ENCODE data around the gene BRWD1. TPM values are rescaled to one million over a fixed set of nuclear protein-coding genes. Genes with fewer than 3 reads are reported as not detected.
"Not testable (repeated sequence)": the region's sequence is repeated elsewhere in the genome, so short reads cannot be mapped to it uniquely, and the experiment has no call there.

BRWD1 gene
- total and polyA plus RNA-seq, 7 donors, result 8.3 to 92.5 (median 53.5) TPM

- Histone ChIP-seq H3K27me3 (no peaks in the 10 kb centered on the region), H3K36me3 (peaks cover 3 to 92% (median 15%) of the 10 kb centered on the region in 4 donors), H3K4me1 (no peaks in the 10 kb centered on the region), H3K9me3 (no peaks in the 10 kb centered on the region), H3K27ac (no peak overlapping the region), H3K4me3 (no peak overlapping the region)
- TF ChIP-seq CTCF (IDR thresholded peaks at IDR 0.05) (no peak), POLR2AphosphoS5 (IDR thresholded peaks at IDR 0.05) (no peak), EP300 (IDR thresholded peaks at IDR 0.05) (no peak), POLR2A (IDR thresholded peaks at IDR 0.05) (no peak)
- intact Hi-C loops (cut with DNase I), result no loop called here
- 73 to 90% methylated on average over 3 of the region's 3 CpGs for WGBS, 2 donors
- DNase-seq, result no peak
Observed at GRCh38 chr21:39221997-39222486, 91.4 kb downstream of the BRWD1 start.

GRCh38 chr21:39221282-39221996 lies 92.0 kb downstream of the BRWD1 start:
- Histone ChIP-seq H3K27ac (no peak overlapping the region), H3K27me3 (no peaks in the 10 kb centered on the region), H3K9me3 (no peaks in the 10 kb centered on the region), H3K36me3 (peaks cover 3 to 86% (median 12%) of the 10 kb centered on the region in 4 donors), H3K4me3 (no peak overlapping the region), H3K4me1 (no peaks in the 10 kb centered on the region)
- no peak for DNase-seq
- intact Hi-C loops (cut with DNase I), result no loop called here
- WGBS, 2 donors, result 94 to 95% methylated on average over 7 of the region's 7 CpGs
- TF ChIP-seq CTCF (IDR thresholded peaks at IDR 0.05), result no peak
- TF ChIP-seq EP300 (IDR thresholded peaks at IDR 0.05), result no peak
- no peak for TF ChIP-seq POLR2A (IDR thresholded peaks at IDR 0.05)
- TF ChIP-seq POLR2AphosphoS5 (IDR thresholded peaks at IDR 0.05), result no peak

- intact Hi-C loops (cut with DNase I); H3K27me3 ChIP-seq; H3K4me3 ChIP-seq; H3K9me3 ChIP-seq; H3K27ac ChIP-seq; H3K4me1 ChIP-seq; DNase-seq: not testable (repeated sequence)
- 100% methylated on average over 2 of the region's 2 CpGs for WGBS, 2 donors
- peaks cover 3 to 83% (median 12%) of the 10 kb centered on the region in 4 donors for H3K36me3 ChIP-seq
Observed at GRCh38 chr21:39220875-39221274, 92.6 kb downstream of the BRWD1 start.

- no peak for TF ChIP-seq POLR2A (IDR thresholded peaks at IDR 0.05)
- intact Hi-C loops (cut with DNase I), result no loop called here
- H3K27me3 ChIP-seq, result no peaks in the 10 kb centered on the region
- no peak for DNase-seq
- H3K9me3 ChIP-seq, result no peaks in the 10 kb centered on the region
- WGBS, 2 donors, result 82 to 88% methylated on average over 3 of the region's 3 CpGs
- no peaks in the 10 kb centered on the region for H3K4me1 ChIP-seq
- peaks cover 3 to 83% (median 12%) of the 10 kb centered on the region in 4 donors for H3K36me3 ChIP-seq
- H3K4me3 ChIP-seq, result no peak overlapping the region
- H3K27ac ChIP-seq, result no peak overlapping the region
Observed at GRCh38 chr21:39220150-39220549, 93.3 kb downstream of the BRWD1 start.

GRCh38 chr21:39218082-39218409 lies 95.4 kb downstream of the BRWD1 start:
- 86 to 92% methylated on average over 4 of the region's 4 CpGs for WGBS, 2 donors
- intact Hi-C loops (cut with DNase I), result no loop called here
- H3K36me3 ChIP-seq, result peaks cover 0 to 74% (median 4%) of the 10 kb centered on the region in 4 donors

GRCh38 chr21:39217356-39218081 lies 95.9 kb downstream of the BRWD1 start:
- DNase-seq, result no peak
- no peak overlapping the region for H3K27ac ChIP-seq
- H3K36me3 ChIP-seq, result peaks cover 0 to 74% (median 4%) of the 10 kb centered on the region in 4 donors
- no peaks in the 10 kb centered on the region for H3K4me1 ChIP-seq
- WGBS, 2 donors, result 90 to 91% methylated on average over 3 of the region's 3 CpGs
- H3K9me3 ChIP-seq, result no peaks in the 10 kb centered on the region
- intact Hi-C loops (cut with DNase I), result no loop called here
- TF ChIP-seq CTCF (IDR thresholded peaks at IDR 0.05) (no peak), POLR2A (IDR thresholded peaks at IDR 0.05) (no peak), POLR2AphosphoS5 (IDR thresholded peaks at IDR 0.05) (no peak), EP300 (IDR thresholded peaks at IDR 0.05) (no peak)
- no peaks in the 10 kb centered on the region for H3K27me3 ChIP-seq
- no peak overlapping the region for H3K4me3 ChIP-seq

More at GRCh38 chr21:39218082-39218409, 95.4 kb downstream of the BRWD1 start:
- TF ChIP-seq EP300 (IDR thresholded peaks at IDR 0.05), result no peak
- TF ChIP-seq POLR2AphosphoS5 (IDR thresholded peaks at IDR 0.05), result no peak
- Histone ChIP-seq H3K4me1 (no peaks in the 10 kb centered on the region), H3K9me3 (no peaks in the 10 kb centered on the region), H3K27ac (no peak overlapping the region), H3K4me3 (no peak overlapping the region), H3K27me3 (no peaks in the 10 kb centered on the region)
- DNase-seq, result no peak

All from sigmoid colon (tissue), 7 donors.